ENCODE data around the gene BIRC6. TPM values are rescaled to one million over a fixed set of nuclear protein-coding genes. Genes with fewer than 3 reads are reported as not detected.
A peak's percentile ranks its signal among the peaks of the same experiment; 100 is the strongest.
"Not testable (repeated sequence)": the region's sequence is repeated elsewhere in the genome, so short reads cannot be mapped to it uniquely, and the experiment has no call there.

The BIRC6 gene, protein sequence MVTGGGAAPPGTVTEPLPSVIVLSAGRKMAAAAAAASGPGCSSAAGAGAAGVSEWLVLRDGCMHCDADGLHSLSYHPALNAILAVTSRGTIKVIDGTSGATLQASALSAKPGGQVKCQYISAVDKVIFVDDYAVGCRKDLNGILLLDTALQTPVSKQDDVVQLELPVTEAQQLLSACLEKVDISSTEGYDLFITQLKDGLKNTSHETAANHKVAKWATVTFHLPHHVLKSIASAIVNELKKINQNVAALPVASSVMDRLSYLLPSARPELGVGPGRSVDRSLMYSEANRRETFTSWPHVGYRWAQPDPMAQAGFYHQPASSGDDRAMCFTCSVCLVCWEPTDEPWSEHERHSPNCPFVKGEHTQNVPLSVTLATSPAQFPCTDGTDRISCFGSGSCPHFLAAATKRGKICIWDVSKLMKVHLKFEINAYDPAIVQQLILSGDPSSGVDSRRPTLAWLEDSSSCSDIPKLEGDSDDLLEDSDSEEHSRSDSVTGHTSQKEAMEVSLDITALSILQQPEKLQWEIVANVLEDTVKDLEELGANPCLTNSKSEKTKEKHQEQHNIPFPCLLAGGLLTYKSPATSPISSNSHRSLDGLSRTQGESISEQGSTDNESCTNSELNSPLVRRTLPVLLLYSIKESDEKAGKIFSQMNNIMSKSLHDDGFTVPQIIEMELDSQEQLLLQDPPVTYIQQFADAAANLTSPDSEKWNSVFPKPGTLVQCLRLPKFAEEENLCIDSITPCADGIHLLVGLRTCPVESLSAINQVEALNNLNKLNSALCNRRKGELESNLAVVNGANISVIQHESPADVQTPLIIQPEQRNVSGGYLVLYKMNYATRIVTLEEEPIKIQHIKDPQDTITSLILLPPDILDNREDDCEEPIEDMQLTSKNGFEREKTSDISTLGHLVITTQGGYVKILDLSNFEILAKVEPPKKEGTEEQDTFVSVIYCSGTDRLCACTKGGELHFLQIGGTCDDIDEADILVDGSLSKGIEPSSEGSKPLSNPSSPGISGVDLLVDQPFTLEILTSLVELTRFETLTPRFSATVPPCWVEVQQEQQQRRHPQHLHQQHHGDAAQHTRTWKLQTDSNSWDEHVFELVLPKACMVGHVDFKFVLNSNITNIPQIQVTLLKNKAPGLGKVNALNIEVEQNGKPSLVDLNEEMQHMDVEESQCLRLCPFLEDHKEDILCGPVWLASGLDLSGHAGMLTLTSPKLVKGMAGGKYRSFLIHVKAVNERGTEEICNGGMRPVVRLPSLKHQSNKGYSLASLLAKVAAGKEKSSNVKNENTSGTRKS (N-terminal part only)
- total RNA-seq (100 to 1,000 TPM; 106 to 179 (median 121) TPM), total RNA-seq (258 to 674 (median 432) reads per million in 29 experiments)
- 178 TPM for total RNA-seq (2013)

DNA sequence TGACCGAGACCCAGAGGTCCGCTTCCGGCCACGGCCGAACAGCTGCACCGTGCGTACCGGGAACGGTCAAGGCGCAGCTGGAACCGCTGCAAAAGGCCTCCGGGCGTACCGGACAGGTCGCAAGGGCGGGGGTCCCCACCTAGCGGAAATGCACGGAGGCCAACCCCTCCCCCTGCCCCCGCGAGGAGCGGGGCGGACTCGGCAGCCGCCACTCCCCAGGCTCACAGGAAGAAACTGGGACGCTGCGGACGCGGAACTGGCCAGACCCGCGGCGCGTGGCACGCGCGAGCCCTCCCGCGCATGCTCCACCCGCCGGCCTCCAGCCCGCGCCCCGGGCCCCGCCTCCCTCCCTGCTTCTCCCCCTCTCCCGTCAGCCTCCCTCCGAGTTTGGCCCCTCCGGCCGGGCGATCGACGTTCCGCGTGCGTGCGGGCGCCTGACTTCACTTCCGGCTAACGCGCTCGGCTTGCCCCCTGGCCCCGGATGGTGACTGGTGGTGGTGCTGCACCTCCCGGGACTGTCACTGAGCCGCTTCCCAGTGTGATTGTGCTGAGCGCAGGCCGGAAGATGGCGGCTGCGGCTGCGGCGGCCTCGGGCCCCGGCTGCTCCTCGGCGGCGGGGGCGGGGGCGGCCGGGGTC, at the start of gene BIRC6:
TSS of gene BIRC6 (plus strand) at position 343 of the 637 bp plus-strand sequence. CDS start at position 482, 139 bp downstream.
- POLR2A ChIA-PET: interaction anchor here in 1 of 2 donors (0.7 kb wide), 1 partner anchor 317 kb away, joined by 3 read pairs; the partner anchor contains the start of gene DPY30
- H3K27me3 ChIP-seq (replicated peaks in 1 of 2; ENCODE audit: control insufficient read depth in 2 of 2, extremely low read depth in 1 of 2, insufficient read depth in 2 of 2, low read length in 1 of 2): no peaks in the 10 kb centered on the region
- peak; percentile 70 to 94 (median 80) for DNase-seq
- H3K9me3 ChIP-seq: no peaks in the 10 kb centered on the region
- under 1% methylated on average over 76 of the region's 76 CpGs for WGBS (ENCODE audit: insufficient coverage)
- Mint-ChIP-seq H3K4me3 (peak within 1 kb of the TSS; percentile 82 to 91 (median 88)), H3K27ac (peak within 1 kb of the TSS; percentile 92), H3K36me3 (peaks cover 15% of the 10 kb centered on the region), H3K27me3 (no peaks in the 10 kb centered on the region), H3K4me1 (peaks cover 35 to 39% (median 38%) of the 10 kb centered on the region in 3 donors), H3K9me3 (peaks cover 0 to 2% (median 0%) of the 10 kb centered on the region in 3 donors)
- H3K4me1 ChIP-seq (ENCODE audit: control insufficient read depth in 1 of 2, extremely low read depth in 1 of 2, insufficient read depth in 2 of 2, low read length in 2 of 2): peaks cover 12 to 19% of the 10 kb centered on the region in 2 experiments
- peak; percentile 91 to 92 (median 91) for ATAC-seq (replicated peaks in 1 of 4)
- H3K27ac ChIP-seq (ENCODE audit: low read length): peak within 1 kb of the TSS; percentile 89
- peaks cover 0 to 5% of the 10 kb centered on the region in 2 donors for H3K36me3 ChIP-seq (ENCODE audit: control insufficient read depth in 2 of 2, extremely low read depth in 1 of 2, insufficient read depth in 1 of 2, low read length in 1 of 2)
- peak within 1 kb of the TSS; percentile 88 to 91 for H3K4me3 ChIP-seq (ENCODE audit: control insufficient read depth in 1 of 2, extremely low read depth in 1 of 2, low read length in 1 of 2)
- CTCF ChIA-PET: interaction anchor here in 1 of 2 donors (0.6 kb wide), 1 partner anchor 32 kb away, joined by 3 read pairs; no protein-coding TSS in a partner anchor

DNA sequence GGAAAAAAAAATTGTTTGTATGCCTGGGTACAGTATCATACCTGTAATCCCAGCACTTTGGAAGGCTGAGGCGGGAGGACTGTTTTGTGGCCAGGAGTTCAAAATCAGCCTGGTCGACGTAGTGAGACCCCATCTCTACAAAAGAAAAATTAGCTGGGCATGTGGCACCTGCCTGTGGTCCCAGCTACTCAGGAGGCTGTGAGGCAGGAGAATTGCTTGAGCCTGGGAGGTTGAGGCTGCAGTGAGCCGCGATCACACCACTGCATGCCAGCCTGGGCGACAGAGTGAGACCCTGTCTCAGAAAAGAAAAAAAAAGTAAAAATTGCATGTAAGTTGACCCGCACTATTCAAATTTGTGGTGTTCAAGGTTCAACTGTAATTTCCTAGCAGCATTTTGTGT, 46.2 kb upstream of the BIRC6 start:
- ATAC-seq (replicated peaks in 1 of 4) (no peak), DNase-seq (no peak)
- H3K4me1 Mint-ChIP-seq: no peaks in the 10 kb centered on the region
- ChIA-PET CTCF (no interaction called here), POLR2A (no interaction called here)
- no peaks in the 10 kb centered on the region for H3K4me1 ChIP-seq (ENCODE audit: control insufficient read depth in 1 of 2, extremely low read depth in 1 of 2, insufficient read depth in 2 of 2, low read length in 2 of 2)
- peaks cover 25% of the 10 kb centered on the region for H3K36me3 Mint-ChIP-seq
- WGBS (ENCODE audit: insufficient coverage): 100% methylated on average over 4 of the region's 7 CpGs
- no peaks in the 10 kb centered on the region for H3K9me3 Mint-ChIP-seq
- H3K4me3 ChIP-seq (ENCODE audit: control insufficient read depth in 1 of 2, extremely low read depth in 1 of 2, low read length in 1 of 2): no peak overlapping the region
- H3K9me3 ChIP-seq: no peaks in the 10 kb centered on the region
- H3K4me3 Mint-ChIP-seq: no peak overlapping the region
- H3K27ac Mint-ChIP-seq: no peak overlapping the region
- no peaks in the 10 kb centered on the region for H3K27me3 ChIP-seq (replicated peaks in 1 of 2; ENCODE audit: control insufficient read depth in 2 of 2, extremely low read depth in 1 of 2, insufficient read depth in 2 of 2, low read length in 1 of 2)
- H3K27ac ChIP-seq (ENCODE audit: low read length): no peak overlapping the region
- H3K36me3 ChIP-seq (ENCODE audit: control insufficient read depth in 2 of 2, extremely low read depth in 1 of 2, insufficient read depth in 1 of 2, low read length in 1 of 2): peaks cover 0 to 4% of the 10 kb centered on the region in 2 donors
- no peaks in the 10 kb centered on the region for H3K27me3 Mint-ChIP-seq

DNA sequence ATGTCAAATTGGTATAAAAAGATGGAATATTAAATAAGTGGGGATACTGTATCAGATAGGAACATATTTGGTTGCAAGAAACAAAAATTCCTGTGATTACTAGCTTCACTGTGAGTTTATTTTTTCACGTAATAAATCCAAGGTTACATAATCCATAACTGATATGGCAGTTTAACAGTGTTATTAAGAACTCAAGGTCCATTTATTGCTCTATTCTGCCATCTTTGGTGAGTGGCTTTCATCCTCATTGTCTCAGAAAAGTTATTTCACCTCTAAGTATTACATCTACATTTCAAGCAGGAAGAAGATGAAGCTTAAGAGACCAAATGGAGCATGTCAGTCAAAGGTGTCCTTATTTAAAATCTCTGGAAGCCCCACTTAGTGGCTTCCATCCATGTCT, 41.9 kb upstream of the BIRC6 start:
- ChIA-PET CTCF (interaction anchor here in 1 of 2 donors (1.0 kb wide), 1 partner anchor 48 kb away, joined by 4 read pairs; no protein-coding TSS in a partner anchor), POLR2A (interaction anchor here in 1 of 2 donors (0.8 kb wide), 1 partner anchor 113 kb away, joined by 3 read pairs; no protein-coding TSS in a partner anchor)
- DNase-seq (no peak), ATAC-seq (replicated peaks in 1 of 4) (no peak)
- H3K4me3 Mint-ChIP-seq: no peak overlapping the region
- Histone ChIP-seq H3K4me3 (ENCODE audit: control insufficient read depth in 1 of 2, extremely low read depth in 1 of 2, low read length in 1 of 2) (no peak overlapping the region), H3K36me3 (ENCODE audit: control insufficient read depth in 2 of 2, extremely low read depth in 1 of 2, insufficient read depth in 1 of 2, low read length in 1 of 2) (peaks cover 0 to 2% of the 10 kb centered on the region in 2 donors), H3K27ac (ENCODE audit: low read length) (no peak overlapping the region), H3K9me3 (no peaks in the 10 kb centered on the region), H3K27me3 (replicated peaks in 1 of 2; ENCODE audit: control insufficient read depth in 2 of 2, extremely low read depth in 1 of 2, insufficient read depth in 2 of 2, low read length in 1 of 2) (no peaks in the 10 kb centered on the region), H3K4me1 (ENCODE audit: control insufficient read depth in 1 of 2, extremely low read depth in 1 of 2, insufficient read depth in 2 of 2, low read length in 2 of 2) (no peaks in the 10 kb centered on the region)
- no peaks in the 10 kb centered on the region for H3K4me1 Mint-ChIP-seq
- H3K9me3 Mint-ChIP-seq: no peaks in the 10 kb centered on the region
- H3K36me3 Mint-ChIP-seq: peaks cover 16% of the 10 kb centered on the region
- WGBS (ENCODE audit: insufficient coverage): no CpG with 5 or more reads among the region's 1 CpG
- H3K27me3 Mint-ChIP-seq: no peaks in the 10 kb centered on the region
- no peak overlapping the region for H3K27ac Mint-ChIP-seq

DNA sequence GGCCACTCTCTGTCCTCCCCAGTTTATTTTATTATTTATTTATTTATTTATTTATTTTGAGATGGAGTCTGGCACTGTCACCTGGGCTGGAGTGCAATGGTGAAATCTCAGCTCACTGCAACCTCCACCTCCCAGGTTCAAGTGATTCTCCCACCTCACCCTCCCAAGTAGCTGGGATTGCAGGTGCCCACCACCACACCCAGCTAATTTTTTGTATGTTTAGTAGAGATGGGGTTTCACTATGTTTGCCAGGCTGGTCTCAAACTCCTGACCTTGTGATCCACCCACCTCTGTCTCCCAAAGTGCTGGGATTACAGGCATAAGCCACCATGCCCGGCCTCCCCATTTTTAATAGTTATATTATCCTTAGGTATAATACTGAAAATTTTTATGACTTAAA, 28.1 kb upstream of the BIRC6 start:
- CTCF ChIA-PET; H3K4me1 Mint-ChIP-seq; H3K4me1 ChIP-seq (ENCODE audit: control insufficient read depth in 1 of 2, extremely low read depth in 1 of 2, insufficient read depth in 2 of 2, low read length in 2 of 2); ATAC-seq (replicated peaks in 1 of 4); H3K27ac ChIP-seq (ENCODE audit: low read length); POLR2A ChIA-PET; H3K27me3 ChIP-seq (replicated peaks in 1 of 2; ENCODE audit: control insufficient read depth in 2 of 2, extremely low read depth in 1 of 2, insufficient read depth in 2 of 2, low read length in 1 of 2); H3K4me3 ChIP-seq (ENCODE audit: control insufficient read depth in 1 of 2, extremely low read depth in 1 of 2, low read length in 1 of 2); H3K4me3 Mint-ChIP-seq; H3K27ac Mint-ChIP-seq; H3K9me3 Mint-ChIP-seq; H3K9me3 ChIP-seq; H3K36me3 ChIP-seq (ENCODE audit: control insufficient read depth in 2 of 2, extremely low read depth in 1 of 2, insufficient read depth in 1 of 2, low read length in 1 of 2); DNase-seq; H3K27me3 Mint-ChIP-seq: not testable (repeated sequence)
- peaks cover 19% of the 10 kb centered on the region for H3K36me3 Mint-ChIP-seq
- no CpG with 5 or more reads among the region's 1 CpG for WGBS (ENCODE audit: insufficient coverage)

DNA sequence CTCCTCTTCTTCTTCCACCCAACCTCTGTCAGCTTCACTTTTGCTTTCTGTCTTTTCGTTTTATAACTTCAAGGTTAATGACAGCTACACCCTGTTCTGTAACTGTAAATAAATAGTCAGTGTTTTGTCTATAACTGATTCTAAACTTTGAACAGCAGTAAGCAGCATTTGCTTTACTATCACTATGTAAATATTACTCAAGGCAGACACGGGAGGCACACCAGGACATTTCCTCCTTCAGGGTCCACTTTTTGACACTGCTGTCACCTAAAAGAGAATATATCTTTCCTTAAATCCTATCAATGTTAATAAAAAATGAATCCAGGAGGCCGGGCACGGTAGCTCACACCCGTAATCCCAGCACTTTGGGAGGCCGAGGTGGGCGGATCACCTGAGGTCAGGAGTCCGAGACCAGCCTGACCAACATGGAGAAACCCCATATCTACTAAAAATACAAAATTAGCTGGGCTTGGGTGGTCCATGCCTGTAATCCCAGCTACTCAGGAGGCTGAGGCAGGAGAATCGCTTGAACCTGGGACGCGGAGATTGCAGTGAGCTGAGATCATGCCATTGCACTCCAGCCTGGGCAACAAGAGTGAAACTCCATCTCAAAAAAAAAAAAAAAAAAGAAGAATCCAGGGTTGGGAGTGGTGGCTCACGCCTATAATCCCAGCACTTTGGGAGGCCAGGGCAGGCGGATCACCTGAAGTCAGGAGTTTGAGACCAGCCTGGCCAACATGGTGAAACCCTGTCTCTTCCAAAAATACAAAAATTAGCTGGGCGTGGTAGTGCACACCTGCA, 27.4 kb upstream of the BIRC6 start:
- H3K4me1 Mint-ChIP-seq; H3K27ac ChIP-seq (ENCODE audit: low read length); H3K36me3 ChIP-seq (ENCODE audit: control insufficient read depth in 2 of 2, extremely low read depth in 1 of 2, insufficient read depth in 1 of 2, low read length in 1 of 2); H3K4me3 ChIP-seq (ENCODE audit: control insufficient read depth in 1 of 2, extremely low read depth in 1 of 2, low read length in 1 of 2); H3K9me3 ChIP-seq; H3K27ac Mint-ChIP-seq; H3K4me3 Mint-ChIP-seq; DNase-seq; H3K27me3 Mint-ChIP-seq; ATAC-seq (replicated peaks in 1 of 4); H3K4me1 ChIP-seq (ENCODE audit: control insufficient read depth in 1 of 2, extremely low read depth in 1 of 2, insufficient read depth in 2 of 2, low read length in 2 of 2); H3K27me3 ChIP-seq (replicated peaks in 1 of 2; ENCODE audit: control insufficient read depth in 2 of 2, extremely low read depth in 1 of 2, insufficient read depth in 2 of 2, low read length in 1 of 2); CTCF ChIA-PET; H3K9me3 Mint-ChIP-seq; POLR2A ChIA-PET: not testable (repeated sequence)
- peaks cover 19% of the 10 kb centered on the region for H3K36me3 Mint-ChIP-seq
- 97% methylated on average over 6 of the region's 14 CpGs for WGBS (ENCODE audit: insufficient coverage)
